Measurements from ENCODE around the gene ZFPM1. TPM values are rescaled to one million over a fixed set of nuclear protein-coding genes. Genes with fewer than 3 reads are reported as not detected.
A peak's percentile ranks its signal among the peaks of the same experiment; 100 is the strongest.

Gene ZFPM1
- total RNA-seq, 1 donor from 2014 or later, result 8.4 TPM

DNA sequence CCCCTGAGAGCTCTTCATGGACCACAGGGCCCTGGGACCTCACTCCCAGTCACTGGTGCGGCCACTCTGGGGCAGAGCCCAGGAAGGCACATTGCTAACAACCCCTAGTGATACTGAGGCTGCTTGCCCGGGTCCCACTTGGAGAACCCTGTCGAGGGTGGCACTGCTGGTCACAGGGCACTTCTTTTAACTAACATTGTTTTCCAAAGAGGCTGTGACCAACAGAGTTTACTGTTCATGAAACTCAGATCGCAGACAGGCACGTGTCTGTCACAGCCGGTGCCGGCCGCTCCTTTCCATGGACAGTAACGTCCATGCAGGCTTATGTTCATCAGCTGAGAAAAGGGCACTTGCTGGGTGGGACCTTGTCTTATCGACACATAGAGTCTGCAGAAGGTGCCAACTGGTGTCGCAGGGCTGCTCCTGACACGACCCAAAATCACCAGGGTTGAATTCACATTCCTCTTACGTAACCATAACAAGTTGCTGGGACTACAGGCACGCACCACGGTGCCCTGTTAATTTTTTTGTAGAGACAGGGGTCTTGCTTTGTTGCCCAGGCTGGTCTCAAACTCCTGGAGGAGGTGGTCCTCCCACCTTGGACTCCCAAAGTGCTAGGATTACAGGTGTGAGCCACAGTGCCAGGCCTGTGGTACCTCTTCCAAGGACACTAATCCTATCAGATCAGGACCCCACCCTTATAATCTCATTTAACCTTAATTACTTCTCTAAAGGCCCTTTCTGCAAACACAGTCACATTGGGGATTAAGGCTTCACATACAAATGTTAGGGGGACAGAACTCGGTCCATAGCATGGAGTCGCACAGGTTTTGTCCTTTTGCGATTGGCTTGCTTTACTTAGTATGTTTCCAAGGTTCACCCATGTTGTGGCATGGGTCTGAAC, 115.9 kb downstream of the ZFPM1 start:
- Histone ChIP-seq H3K27me3 (no peaks in the 10 kb centered on the region), H3K9me3 (no peaks in the 10 kb centered on the region), H3K27ac (peak overlapping the region; percentile 27), H3K36me3 (peaks cover 13% of the 10 kb centered on the region), H3K4me3 (peak overlapping the region; percentile 95), H3K4me1 (peaks cover 20% of the 10 kb centered on the region)
- intact Hi-C loops (cut with DNase I), result no loop called here
- TF ChIP-seq CTCF (IDR thresholded peaks at IDR 0.05), result no peak
- ATAC-seq, result no peak
- DNase-seq, result no peak

DNA sequence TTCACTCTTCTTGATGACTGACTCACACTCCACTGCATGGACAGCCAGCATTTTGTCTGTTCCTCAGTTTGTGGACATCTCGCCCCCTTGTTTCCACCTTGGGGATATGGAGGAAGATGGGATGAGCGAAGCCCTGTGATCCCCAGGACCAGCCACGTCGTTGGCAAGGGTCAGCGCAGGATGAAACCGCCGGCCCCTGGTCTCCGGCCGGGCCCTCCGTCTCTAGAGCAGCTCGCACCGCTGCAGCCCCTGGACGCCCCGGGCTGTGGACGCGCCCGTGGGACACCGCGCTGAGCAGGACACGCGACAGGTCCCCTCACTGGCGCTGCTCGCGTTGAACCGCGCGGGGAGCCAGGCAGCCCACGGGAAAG, 116.5 kb downstream of the ZFPM1 start:
- H3K4me3 ChIP-seq, result peak overlapping the region; percentile 95
- peaks cover 20% of the 10 kb centered on the region for H3K4me1 ChIP-seq
- H3K36me3 ChIP-seq, result peaks cover 13% of the 10 kb centered on the region
- intact Hi-C loops (cut with DNase I), result no loop called here
- H3K27me3 ChIP-seq, result no peaks in the 10 kb centered on the region
- DNase-seq (peak; percentile 72), ATAC-seq (peak; percentile 5)
- peak overlapping the region; percentile 27 for H3K27ac ChIP-seq
- no peak for TF ChIP-seq CTCF (IDR thresholded peaks at IDR 0.05)
- no peaks in the 10 kb centered on the region for H3K9me3 ChIP-seq

GRCh38 chr16:88569985-88570690, 117.1 kb downstream of the ZFPM1 start, which contains the start of gene ZC3H18:
Gene ZC3H18, plus strand, starts transcription at chr16:88570403. Its CDS starts 6,721 bp downstream, at chr16:88577124.
- intact Hi-C loops (cut with DNase I), result no loop called here
- Histone ChIP-seq H3K36me3 (peaks cover 13% of the 10 kb centered on the region), H3K9me3 (no peaks in the 10 kb centered on the region), H3K4me1 (peaks cover 20% of the 10 kb centered on the region), H3K27me3 (no peaks in the 10 kb centered on the region), H3K27ac (peak within 1 kb of the TSS; percentile 74), H3K4me3 (peak within 1 kb of the TSS; percentile 95)
- DNase-seq (peak; percentile 99), ATAC-seq (peak; percentile 99)
- no peak for TF ChIP-seq CTCF (IDR thresholded peaks at IDR 0.05)

GRCh38 chr16:88570691-88571092, 117.6 kb downstream of the ZFPM1 start:
- Histone ChIP-seq H3K4me1 (peaks cover 20% of the 10 kb centered on the region), H3K27me3 (no peaks in the 10 kb centered on the region), H3K36me3 (peaks cover 19% of the 10 kb centered on the region), H3K4me3 (peak overlapping the region; percentile 95), H3K27ac (peak overlapping the region; percentile 74), H3K9me3 (no peaks in the 10 kb centered on the region)
- ATAC-seq, result no peak
- TF ChIP-seq CTCF (IDR thresholded peaks at IDR 0.05), result no peak
- DNase-seq, result no peak
- intact Hi-C loops (cut with DNase I), result no loop called here

- DNase-seq (no peak), ATAC-seq (no peak)
- no peaks in the 10 kb centered on the region for H3K27me3 ChIP-seq
- H3K36me3 ChIP-seq, result peaks cover 53% of the 10 kb centered on the region
- no peak overlapping the region for H3K4me3 ChIP-seq
- no peak for TF ChIP-seq CTCF (IDR thresholded peaks at IDR 0.05)
- no peaks in the 10 kb centered on the region for H3K9me3 ChIP-seq
- H3K4me1 ChIP-seq, result peaks cover 23% of the 10 kb centered on the region
- H3K27ac ChIP-seq, result no peak overlapping the region
- intact Hi-C loops (cut with DNase I), result no loop called here
Measured at GRCh38 chr16:88575251-88575650, 122.2 kb downstream of the ZFPM1 start.

Measured in upper lobe of right lung (tissue), 1 donor.